ENCODE results near the gene INPP5A. TPM values are rescaled to one million over a fixed set of nuclear protein-coding genes. Genes with fewer than 3 reads are reported as not detected.

Gene INPP5A
- total and polyA plus RNA-seq, 2 donors (not counting 1 experiment from before 2014, with no cell fraction given), result 9.3 to 87.8 TPM

GRCh38 chr10:132829403-132829802, 291.8 kb downstream of the INPP5A start:
- Mint-ChIP-seq H3K4me3 (no peak overlapping the region), H3K27me3 (no peaks in the 10 kb centered on the region), H3K4me1 (no peaks in the 10 kb centered on the region), H3K27ac (no peak overlapping the region), H3K9me3 (ENCODE audit: insufficient read depth) (no peaks in the 10 kb centered on the region)
- 92% methylated on average over 6 of the region's 8 CpGs for WGBS (ENCODE audit: insufficient coverage)
- Histone ChIP-seq H3K4me1 (ENCODE audit: control insufficient read depth in 2 of 2, insufficient read depth in 2 of 2, low read length in 2 of 2) (no peaks in the 10 kb centered on the region), H3K4me3 (ENCODE audit: control extremely low read depth in 1 of 5, extremely low read depth in 1 of 5, insufficient read depth in 1 of 5, low read depth in 2 of 5, low read length in 4 of 5) (no peak overlapping the region), H3K9me3 (ENCODE audit: control extremely low read depth in 1 of 3, control insufficient read depth in 2 of 3, insufficient read depth in 1 of 3, low read length in 2 of 3) (peaks cover 0 to 17% (median 0%) of the 10 kb centered on the region in 3 donors), H3K36me3 (replicated peaks in 1 of 2; ENCODE audit: control extremely low read depth in 1 of 2, control insufficient read depth in 1 of 2, extremely low read depth in 1 of 2, insufficient read depth in 2 of 2, low read length in 1 of 2) (no peaks in the 10 kb centered on the region), H3K9ac (ENCODE audit: low read length) (no peak overlapping the region), H4K20me1 (ENCODE audit: control insufficient read depth, insufficient read depth, low read length, poor library complexity, severe bottlenecking) (no peaks in the 10 kb centered on the region), H2AFZ (ENCODE audit: insufficient read depth, low read depth, low read length, poor library complexity, severe bottlenecking) (no peak overlapping the region), H3K27ac (ENCODE audit: low read length in 2 of 2) (no peak overlapping the region), H3K4me2 (replicated peaks; ENCODE audit: low read depth, low read length, poor library complexity, severe bottlenecking) (no peak overlapping the region), H3K79me2 (ENCODE audit: control insufficient read depth, insufficient read depth, low read length) (no peaks in the 10 kb centered on the region), H3K27me3 (replicated peaks in 1 of 4; ENCODE audit: control extremely low read depth in 1 of 4, control insufficient read depth in 3 of 4, insufficient read depth in 4 of 4, low read length in 3 of 4) (no peaks in the 10 kb centered on the region)
- ATAC-seq (ENCODE audit: low read depth) (no peak), DNase-seq (no peak)
- intact Hi-C loops (cut with micrococcal nuclease), result no loop called here
- ChIA-PET POLR2A (no interaction called here), CTCF (interaction anchor here (0.7 kb wide), 2 partner anchors 166 to 1105 kb away, joined by 4 to 6 read pairs; no protein-coding TSS in a partner anchor)
- TF ChIP-seq CTCF (IDR thresholded peaks at IDR 0.05), result no peak
- TF ChIP-seq EZH2 (IDR thresholded peaks at IDR 0.05; ENCODE audit: borderline replicate concordance, insufficient read depth, low read depth, low read length, poor library complexity, severe bottlenecking), result no peak

- Histone ChIP-seq H3K9me3 (ENCODE audit: control extremely low read depth in 1 of 3, control insufficient read depth in 2 of 3, insufficient read depth in 1 of 3, low read length in 2 of 3) (peaks cover 0 to 2% (median 0%) of the 10 kb centered on the region in 3 donors), H3K36me3 (replicated peaks in 1 of 2; ENCODE audit: control extremely low read depth in 1 of 2, control insufficient read depth in 1 of 2, extremely low read depth in 1 of 2, insufficient read depth in 2 of 2, low read length in 1 of 2) (no peaks in the 10 kb centered on the region), H3K9ac (ENCODE audit: low read length) (no peak overlapping the region), H3K4me2 (replicated peaks; ENCODE audit: low read depth, low read length, poor library complexity, severe bottlenecking) (no peak overlapping the region), H3K79me2 (ENCODE audit: control insufficient read depth, insufficient read depth, low read length) (no peaks in the 10 kb centered on the region), H3K27me3 (replicated peaks in 1 of 4; ENCODE audit: control extremely low read depth in 1 of 4, control insufficient read depth in 3 of 4, insufficient read depth in 4 of 4, low read length in 3 of 4) (peaks cover 0 to 13% (median 0%) of the 10 kb centered on the region in 4 experiments), H4K20me1 (ENCODE audit: control insufficient read depth, insufficient read depth, low read length, poor library complexity, severe bottlenecking) (no peaks in the 10 kb centered on the region), H3K27ac (ENCODE audit: low read length in 2 of 2) (no peak overlapping the region), H3K4me1 (ENCODE audit: control insufficient read depth in 2 of 2, insufficient read depth in 2 of 2, low read length in 2 of 2) (peaks cover 0 to 6% of the 10 kb centered on the region in 2 donors), H3K4me3 (ENCODE audit: control extremely low read depth in 1 of 5, extremely low read depth in 1 of 5, insufficient read depth in 1 of 5, low read depth in 2 of 5, low read length in 4 of 5) (no peak overlapping the region), H2AFZ (ENCODE audit: insufficient read depth, low read depth, low read length, poor library complexity, severe bottlenecking) (no peak overlapping the region)
- no peaks in the 10 kb centered on the region for H3K27me3 Mint-ChIP-seq
- DNase-seq (no peak), ATAC-seq (ENCODE audit: low read depth) (no peak)
- WGBS (ENCODE audit: insufficient coverage), result 89% methylated on average over 24 of the region's 30 CpGs
- TF ChIP-seq EZH2 (IDR thresholded peaks at IDR 0.05; ENCODE audit: borderline replicate concordance, insufficient read depth, low read depth, low read length, poor library complexity, severe bottlenecking) (no peak), CTCF (IDR thresholded peaks at IDR 0.05) (no peak)
- peaks cover 3% of the 10 kb centered on the region for H3K4me1 Mint-ChIP-seq
- H3K4me3 Mint-ChIP-seq, result no peak overlapping the region
- POLR2A ChIA-PET, result no interaction called here
- H3K27ac Mint-ChIP-seq, result no peak overlapping the region
- no peaks in the 10 kb centered on the region for H3K9me3 Mint-ChIP-seq (ENCODE audit: insufficient read depth)
- CTCF ChIA-PET, result no interaction called here
- intact Hi-C loops (cut with micrococcal nuclease), result no loop called here
Measured at GRCh38 chr10:132832186-132832969, 294.8 kb downstream of the INPP5A start.
